NCI-H510A (cell line): Measurements from ENCODE around the gene KHDC3L.
A peak's percentile ranks its signal among the peaks of the same experiment; 100 is the strongest.
"Not testable (repeated sequence)": the region's sequence is repeated elsewhere in the genome, so short reads cannot be mapped to it uniquely, and the experiment has no call there.

Experiments
- DNase-seq: peaks from one replicate; lab custom pipeline; 2025; lab: John Stamatoyannopoulos, UW

Gene KHDC3L

DNA sequence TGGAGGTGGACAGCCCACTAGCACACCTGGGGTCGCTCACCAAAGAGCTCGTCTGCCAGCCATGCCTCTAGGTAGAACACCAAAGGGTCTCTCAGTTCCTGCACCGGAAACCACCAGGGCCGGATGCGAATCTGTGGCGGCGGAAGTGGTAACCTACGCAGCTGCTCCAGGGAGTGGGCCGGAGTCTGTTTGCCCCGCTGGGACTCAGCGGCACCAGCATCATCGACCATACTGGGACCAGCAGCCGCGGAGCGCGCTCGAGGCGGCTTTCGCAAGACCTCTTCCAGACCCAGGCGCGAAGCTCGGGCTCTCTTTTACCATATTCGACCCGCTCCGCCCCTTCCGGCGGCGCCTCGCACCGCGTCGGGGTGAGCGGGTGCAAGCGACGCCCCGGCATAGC is 7.1 kb downstream of the KHDC3L start, which contains the start of gene OOEP:
Gene OOEP (minus strand): TSS at position 335 of the 400 bp plus-strand sequence. CDS start 105 bp downstream, at position 230.
- no peak for DNase-seq

DNA sequence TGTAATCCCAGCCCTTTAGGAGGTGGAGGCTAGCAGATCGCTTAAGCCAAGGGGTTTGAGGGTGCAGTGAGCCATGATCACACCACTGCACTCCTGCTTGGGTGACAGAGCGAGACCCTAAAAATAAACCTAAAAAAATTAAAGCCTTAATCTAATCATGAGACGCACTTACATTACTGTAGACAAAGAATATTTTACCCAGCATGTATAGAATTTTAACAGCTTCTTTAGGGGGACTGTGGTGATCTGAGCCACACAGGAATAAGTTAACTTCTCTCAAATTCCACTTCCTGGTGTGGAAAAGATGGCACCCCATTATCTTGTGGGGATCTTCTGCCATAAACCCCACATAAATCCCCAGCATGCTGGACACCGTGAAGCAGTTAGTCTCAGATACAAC is 9.5 kb downstream of the KHDC3L start:
- DNase-seq = no peak

DNA sequence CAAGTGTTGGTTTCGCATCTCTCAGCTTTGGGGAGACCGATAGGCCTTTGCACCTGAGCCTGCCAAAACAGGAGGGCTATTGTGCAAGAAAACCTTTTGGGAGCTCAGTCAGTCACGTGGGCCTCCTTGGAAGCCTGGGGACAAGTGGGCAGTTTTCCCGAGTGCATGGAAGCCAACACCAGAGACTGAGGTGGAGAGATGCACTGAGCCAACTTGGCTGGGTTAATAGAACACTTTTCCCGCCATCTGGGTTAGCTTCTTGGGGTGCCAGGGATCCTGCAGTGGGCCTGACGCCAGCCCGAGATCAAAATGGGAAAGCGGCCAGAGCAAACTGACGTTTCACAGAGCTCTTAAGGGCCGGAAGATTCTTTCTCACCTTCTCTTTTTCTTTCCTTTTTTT is 10.1 kb downstream of the KHDC3L start:
- no peak for DNase-seq

- DNase-seq = no peak
Measured at GRCh38 chr6:73375216-73375615, 12.8 kb downstream of the KHDC3L start.

DNA sequence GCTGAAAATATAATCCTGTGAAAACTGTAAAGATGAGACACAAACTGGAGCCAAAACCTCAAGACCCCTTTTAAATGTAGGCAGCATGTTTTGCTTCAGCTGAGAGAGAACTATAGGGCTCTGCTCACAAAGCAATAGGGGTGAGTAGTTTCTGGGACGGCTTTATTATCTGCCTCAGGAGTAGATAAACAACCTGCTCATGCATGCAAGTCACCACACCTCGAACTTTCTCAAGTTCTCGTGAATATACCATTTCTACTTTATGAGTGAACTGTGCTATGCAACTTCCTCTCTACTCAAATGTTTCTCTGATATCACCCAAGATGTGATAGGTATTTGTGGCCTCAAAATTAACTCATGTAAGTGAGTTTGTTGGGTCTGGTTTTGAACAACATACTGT is 14.8 kb downstream of the KHDC3L start:
- no peak for DNase-seq

GRCh38 chr6:73381531-73381930 is 19.1 kb downstream of the KHDC3L start:
- DNase-seq = not testable (repeated sequence)

- DNase-seq = no peak
Measured at GRCh38 chr6:73382462-73383113, 20.1 kb downstream of the KHDC3L start.

- no peak for DNase-seq
Measured at GRCh38 chr6:73388433-73388799, 26.0 kb downstream of the KHDC3L start.

- no peak for DNase-seq
Measured at GRCh38 chr6:73388800-73389512, 26.5 kb downstream of the KHDC3L start.

DNA sequence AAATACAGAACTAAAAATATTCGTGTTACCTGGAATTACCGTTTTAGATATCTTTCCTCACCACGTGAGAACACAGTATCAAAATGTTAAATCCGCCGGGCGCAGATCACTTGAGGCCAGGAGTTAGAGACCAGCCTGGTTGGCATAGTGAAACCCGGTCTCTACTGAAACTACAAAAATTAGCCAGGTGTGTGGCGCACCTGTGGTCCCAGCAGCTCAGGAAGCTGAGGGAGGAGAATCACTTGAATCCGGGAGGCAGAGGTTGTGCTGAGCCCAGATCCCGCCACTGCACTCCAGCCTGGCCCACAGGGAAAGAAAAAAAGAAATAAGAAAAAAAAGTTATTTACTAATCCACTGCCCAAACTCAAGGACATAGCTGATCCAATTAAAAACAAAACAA is 27.4 kb downstream of the KHDC3L start:
- DNase-seq = no peak

DNA sequence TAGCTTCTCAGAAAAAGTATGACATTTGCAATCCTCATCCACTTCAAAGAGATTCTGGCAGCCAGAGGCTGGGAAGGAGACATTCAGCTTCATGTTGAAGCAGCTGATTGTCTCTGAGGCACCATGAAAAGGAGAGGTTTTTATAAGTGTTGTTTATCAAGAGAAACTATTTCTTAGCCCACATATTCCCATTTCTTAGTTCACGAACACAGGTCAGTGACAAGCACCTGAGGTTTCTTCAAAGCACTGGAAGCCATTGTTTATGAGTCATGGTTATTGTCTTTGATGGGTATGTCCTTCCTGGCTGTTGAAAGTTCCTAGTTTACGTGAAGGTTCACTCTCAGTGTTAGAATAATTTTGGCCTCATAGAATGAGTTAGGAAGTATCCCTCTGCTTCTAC is 29.2 kb downstream of the KHDC3L start:
- DNase-seq = no peak

- DNase-seq = not testable (repeated sequence)
Measured at GRCh38 chr6:73392188-73392587, 29.7 kb downstream of the KHDC3L start.

GRCh38 chr6:73393278-73393677 is 30.8 kb downstream of the KHDC3L start:
- no peak for DNase-seq

DNA sequence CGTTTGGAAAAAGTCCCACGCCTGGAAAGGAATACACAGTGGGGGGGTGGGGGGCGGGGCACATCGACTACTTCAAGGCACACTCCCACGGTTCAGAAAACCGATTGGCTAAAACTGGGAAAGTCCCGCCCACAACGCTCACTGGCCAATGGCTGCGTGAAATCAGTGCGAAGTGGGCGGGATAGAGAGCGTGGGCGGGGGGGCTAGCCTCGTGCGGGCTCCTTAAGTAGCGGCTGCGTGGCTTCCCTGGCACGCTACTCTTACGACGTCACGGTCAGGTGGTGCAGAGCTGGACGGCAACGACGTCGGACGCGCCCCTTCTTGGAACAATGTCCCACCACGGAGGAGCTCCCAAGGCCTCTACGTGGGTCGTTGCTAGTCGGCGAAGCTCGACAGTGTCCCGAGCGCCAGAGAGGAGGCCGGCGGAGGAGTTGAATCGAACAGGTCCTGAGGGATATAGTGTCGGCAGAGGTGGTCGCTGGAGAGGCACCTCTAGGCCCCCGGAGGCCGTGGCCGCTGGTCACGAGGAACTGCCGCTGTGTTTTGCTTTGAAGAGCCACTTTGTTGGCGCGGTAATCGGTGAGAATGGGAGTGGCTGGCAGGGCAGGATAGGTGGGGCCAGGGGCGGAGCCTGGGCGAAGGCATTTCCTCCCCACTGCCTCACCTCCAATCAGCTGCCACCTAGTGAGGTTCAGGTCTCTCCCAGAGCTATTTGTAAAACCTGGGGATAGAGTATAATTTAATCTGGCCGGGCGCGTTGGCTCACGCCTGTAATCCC is 32.3 kb downstream of the KHDC3L start, which contains the start of gene DDX43:
Gene DDX43 (plus strand): TSS at position 252 of the 778 bp plus-strand sequence. CDS start 78 bp downstream, at position 330.
- DNase-seq = peak; percentile 69

- DNase-seq = no peak
Measured at GRCh38 chr6:73395875-73396274, 33.4 kb downstream of the KHDC3L start.

DNA sequence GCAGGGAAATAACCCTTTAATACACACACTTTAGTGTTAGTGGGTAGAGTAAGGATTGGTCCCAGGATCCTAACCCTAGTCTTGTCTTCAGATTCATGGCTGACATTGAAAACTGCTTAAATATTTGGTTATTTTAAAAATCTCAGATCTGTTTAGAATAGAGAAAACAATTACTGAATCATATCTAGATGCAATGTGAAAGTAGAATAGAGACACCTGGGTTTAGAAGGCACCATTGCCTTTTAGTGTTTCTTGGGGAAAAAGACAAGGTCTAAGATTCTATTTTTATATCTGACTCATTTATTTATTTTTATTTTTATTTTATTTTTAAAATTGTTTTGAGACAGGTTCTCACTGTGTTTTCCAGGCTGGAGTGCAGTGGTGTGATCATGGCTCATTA is 38.2 kb downstream of the KHDC3L start:
- no peak for DNase-seq

DNA sequence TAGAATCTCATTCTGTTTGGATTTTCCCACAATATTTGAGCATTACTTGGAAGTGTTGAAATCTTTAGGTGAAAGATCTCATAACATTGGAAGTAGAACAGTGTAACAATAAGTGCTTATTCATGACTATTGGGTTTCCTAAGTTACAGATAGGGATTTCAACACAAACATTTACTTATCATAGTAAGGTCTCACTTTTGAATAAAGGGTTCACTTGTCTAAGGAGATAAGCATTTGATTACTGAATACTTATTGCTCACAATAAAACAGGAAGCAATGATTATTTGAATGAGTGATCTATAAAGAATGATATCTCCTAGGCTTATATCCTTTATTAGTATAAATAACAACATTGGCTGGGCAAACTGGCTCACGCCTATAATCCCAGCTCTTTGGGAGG is 46.9 kb downstream of the KHDC3L start:
- no peak for DNase-seq

DNA sequence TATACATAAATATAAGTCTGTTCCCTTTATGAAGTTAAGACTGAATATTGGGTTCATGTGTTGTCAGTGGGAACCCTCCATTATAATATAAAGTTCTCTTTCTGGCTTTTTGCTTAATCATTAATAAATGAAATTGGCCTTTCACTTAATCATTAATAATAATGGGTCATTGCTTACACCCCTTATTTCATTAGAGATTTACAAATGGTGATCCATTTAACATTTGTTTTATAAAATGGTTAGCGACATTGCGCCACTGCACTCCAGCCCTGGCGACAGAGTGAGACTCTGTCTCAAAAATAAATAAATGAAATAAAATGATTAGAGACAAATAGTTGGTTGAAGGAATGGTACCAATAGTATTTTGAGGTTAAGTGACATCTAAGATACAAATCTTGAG is 50.6 kb downstream of the KHDC3L start:
- DNase-seq = no peak
